ENCODE data around the gene ETDC. TPM values are rescaled to one million over a fixed set of nuclear protein-coding genes. Genes with fewer than 3 reads are reported as not detected.

ETDC gene
- total RNA-seq, 4 donors from 2014 or later, result not detected

DNA sequence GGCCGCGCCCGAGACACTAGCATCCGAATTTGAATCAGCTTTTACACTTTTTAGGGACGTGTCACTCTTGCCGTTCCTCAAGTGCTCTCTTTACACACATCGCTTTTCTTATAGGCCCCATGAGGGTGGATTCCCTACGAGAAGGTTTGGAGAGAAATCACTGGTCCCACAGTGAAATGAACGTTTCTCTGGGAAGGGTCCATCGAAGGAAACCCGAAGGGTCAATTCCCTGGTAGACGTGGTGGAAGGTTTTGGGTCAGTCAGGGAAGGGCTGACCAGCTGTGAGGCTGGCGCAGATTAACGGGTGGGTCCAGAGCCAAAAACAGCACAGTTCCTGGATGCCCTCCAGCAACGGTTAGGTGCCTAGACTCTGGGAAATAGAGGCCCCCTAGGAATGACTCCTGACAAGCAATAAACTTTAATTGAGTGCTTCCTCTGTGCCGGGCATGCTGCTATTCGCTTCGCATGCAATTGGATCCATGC is 35.9 kb downstream of the ETDC start:
- 5 to 31% methylated on average over 18 of the region's 18 CpGs for WGBS, 2 donors
- Histone ChIP-seq H3K36me3 (peaks cover 0 to 18% (median 0%) of the 10 kb centered on the region in 3 donors), H3K4me3 (peak overlapping the region; percentile 54 to 78 (median 61)), H3K9me3 (no peaks in the 10 kb centered on the region), H3K27ac (peak overlapping the region; percentile 81 to 97 (median 92)), H3K4me1 (peaks cover 0 to 35% (median 3%) of the 10 kb centered on the region in 4 donors), H3K27me3 (peaks cover 0 to 3% of the 10 kb centered on the region in 2 donors)
- DNase-seq (ENCODE audit: low spot score in 2 of 2), result peak; percentile 29 to 42
- TF ChIP-seq POLR2A (IDR thresholded peaks at IDR 0.05) (no peak), EP300 (IDR thresholded peaks at IDR 0.05) (no peak)
- TF ChIP-seq, protein P1, sequence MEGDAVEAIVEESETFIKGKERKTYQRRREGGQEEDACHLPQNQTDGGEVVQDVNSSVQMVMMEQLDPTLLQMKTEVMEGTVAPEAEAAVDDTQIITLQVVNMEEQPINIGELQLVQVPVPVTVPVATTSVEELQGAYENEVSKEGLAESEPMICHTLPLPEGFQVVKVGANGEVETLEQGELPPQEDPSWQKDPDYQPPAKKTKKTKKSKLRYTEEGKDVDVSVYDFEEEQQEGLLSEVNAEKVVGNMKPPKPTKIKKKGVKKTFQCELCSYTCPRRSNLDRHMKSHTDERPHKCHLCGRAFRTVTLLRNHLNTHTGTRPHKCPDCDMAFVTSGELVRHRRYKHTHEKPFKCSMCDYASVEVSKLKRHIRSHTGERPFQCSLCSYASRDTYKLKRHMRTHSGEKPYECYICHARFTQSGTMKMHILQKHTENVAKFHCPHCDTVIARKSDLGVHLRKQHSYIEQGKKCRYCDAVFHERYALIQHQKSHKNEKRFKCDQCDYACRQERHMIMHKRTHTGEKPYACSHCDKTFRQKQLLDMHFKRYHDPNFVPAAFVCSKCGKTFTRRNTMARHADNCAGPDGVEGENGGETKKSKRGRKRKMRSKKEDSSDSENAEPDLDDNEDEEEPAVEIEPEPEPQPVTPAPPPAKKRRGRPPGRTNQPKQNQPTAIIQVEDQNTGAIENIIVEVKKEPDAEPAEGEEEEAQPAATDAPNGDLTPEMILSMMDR (IDR thresholded peaks at IDR 0.05), result no peak

DNA sequence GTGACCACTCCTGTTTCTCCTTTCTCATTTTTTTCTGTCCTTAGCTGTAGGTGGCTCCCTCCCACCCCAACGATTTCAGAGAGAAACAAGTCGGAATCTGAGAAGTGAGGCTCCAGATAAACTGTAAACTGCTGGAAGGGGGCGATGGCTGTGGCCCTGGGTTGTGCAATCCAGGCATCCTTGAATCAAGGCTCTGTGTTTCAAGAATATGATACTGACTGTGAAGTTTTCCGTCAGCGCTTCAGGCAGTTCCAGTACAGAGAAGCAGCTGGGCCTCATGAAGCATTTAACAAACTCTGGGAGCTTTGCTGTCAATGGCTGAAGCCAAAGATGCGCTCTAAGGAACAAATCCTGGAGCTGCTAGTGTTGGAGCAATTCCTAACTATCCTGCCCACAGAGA is 37.7 kb downstream of the ETDC start:
- no peak for DNase-seq (ENCODE audit: low spot score in 2 of 2)
- TF ChIP-seq POLR2A (IDR thresholded peaks at IDR 0.05) (no peak), EP300 (IDR thresholded peaks at IDR 0.05) (no peak)
- TF ChIP-seq, protein P1 (IDR thresholded peaks at IDR 0.05), result no peak
- H3K4me3 ChIP-seq, result no peak overlapping the region
- peaks cover 0 to 17% (median under 1%) of the 10 kb centered on the region in 4 donors for H3K4me1 ChIP-seq
- H3K9me3 ChIP-seq, result no peaks in the 10 kb centered on the region
- peaks cover 0 to 28% (median 0%) of the 10 kb centered on the region in 3 donors for H3K36me3 ChIP-seq
- peak overlapping the region in 1 of 4 donors; percentile 22 for H3K27ac ChIP-seq
- peaks cover 0 to 3% of the 10 kb centered on the region in 2 donors for H3K27me3 ChIP-seq
- 63 to 76% methylated on average over 6 of the region's 6 CpGs for WGBS, 2 donors

DNA sequence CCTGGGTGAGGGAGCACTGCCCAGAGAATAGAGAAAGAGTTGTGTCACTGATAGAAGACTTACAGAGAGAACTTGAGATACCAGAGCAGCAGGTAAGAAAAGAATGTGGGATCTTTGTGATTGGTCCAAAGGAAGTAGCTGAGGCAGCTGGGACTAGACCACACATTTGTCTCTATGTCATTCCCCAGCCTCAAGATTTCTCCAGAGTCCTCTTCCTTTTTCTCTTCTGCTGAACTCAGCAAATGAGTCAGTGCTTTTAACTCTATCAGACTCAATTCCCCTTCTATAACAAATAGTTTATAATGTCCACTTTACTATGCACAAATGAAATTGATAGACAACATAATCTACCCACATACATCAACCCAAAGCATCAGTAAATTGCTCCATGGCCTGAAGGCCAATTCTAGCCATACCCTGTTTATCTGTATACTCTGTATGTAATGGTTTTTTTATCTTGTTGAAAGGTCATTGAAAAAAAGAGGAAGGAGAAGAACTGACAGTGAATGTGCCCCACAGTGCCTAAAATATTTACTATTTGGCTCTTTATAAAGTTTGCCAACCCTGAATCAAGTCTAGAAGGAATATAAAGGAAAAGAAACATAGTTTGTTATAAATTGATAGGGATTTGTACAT is 38.2 kb downstream of the ETDC start:
- Histone ChIP-seq H3K36me3 (peaks cover 0 to 28% (median 0%) of the 10 kb centered on the region in 3 donors), H3K27me3 (peaks cover 0 to 3% of the 10 kb centered on the region in 2 donors), H3K9me3 (no peaks in the 10 kb centered on the region), H3K4me3 (no peak overlapping the region), H3K27ac (peak overlapping the region in 1 of 4 donors; percentile 22), H3K4me1 (peaks cover 0 to 12% (median 0%) of the 10 kb centered on the region in 4 donors)
- TF ChIP-seq POLR2A (IDR thresholded peaks at IDR 0.05), result no peak
- TF ChIP-seq, protein P1 (IDR thresholded peaks at IDR 0.05), result no peak
- TF ChIP-seq EP300 (IDR thresholded peaks at IDR 0.05), result no peak
- no peak for DNase-seq (ENCODE audit: low spot score in 2 of 2)

DNA sequence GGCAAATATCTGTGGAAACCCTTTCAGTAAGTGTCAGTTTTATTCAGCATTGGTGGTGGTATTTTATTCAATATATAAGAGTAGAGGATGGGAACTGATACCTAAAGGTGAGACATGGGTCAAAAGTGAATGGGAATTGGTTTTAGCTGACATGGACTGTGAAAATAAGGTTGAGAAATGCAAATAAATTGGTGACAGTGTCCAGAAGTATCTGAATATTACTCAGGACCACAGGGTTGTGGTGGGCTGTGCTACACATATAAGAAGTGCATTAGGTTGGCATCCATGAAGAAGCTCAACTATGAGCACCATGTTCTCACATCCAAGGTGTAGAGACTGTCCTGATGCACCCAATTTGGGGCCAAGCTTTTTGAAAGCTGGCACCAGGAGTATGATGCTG is 45.0 kb downstream of the ETDC start:
- TF ChIP-seq EP300 (IDR thresholded peaks at IDR 0.05) (no peak), POLR2A (IDR thresholded peaks at IDR 0.05) (no peak)
- TF ChIP-seq, protein P1 (IDR thresholded peaks at IDR 0.05), result no peak
- Histone ChIP-seq H3K4me1 (no peaks in the 10 kb centered on the region), H3K4me3 (no peak overlapping the region), H3K9me3 (no peaks in the 10 kb centered on the region), H3K36me3 (peaks cover 0 to 31% (median 0%) of the 10 kb centered on the region in 3 donors), H3K27me3 (peaks cover 0 to 3% of the 10 kb centered on the region in 2 donors), H3K27ac (no peak overlapping the region)
- DNase-seq (ENCODE audit: low spot score in 2 of 2), result no peak

Other genes with a start within 250 kb of the ETDC start
- 1 to 10 TPM; 3.0 to 7.6 (median 6.1) TPM for gene SMIM10L2B, start 210.8 kb upstream of the ETDC start, total RNA-seq
- not detected for gene ETDB, start 189.0 kb upstream of the ETDC start, total RNA-seq
- not detected for gene CT55, start 138.1 kb upstream of the ETDC start, total RNA-seq
- not detected for gene ETDA, start 57.4 kb upstream of the ETDC start, total RNA-seq
- 10 to 100 TPM in 3 of 4 donors, 1 to 10 TPM in 1; 7.6 to 11.8 (median 10.9) TPM for gene ZNF75D, start 34.6 kb downstream of the ETDC start, total RNA-seq
- gene ZNF449, start 35.3 kb downstream of the ETDC start, total RNA-seq, result 10 to 100 TPM in 3 of 4 donors, 1 to 10 TPM in 1; 8.2 to 13.2 (median 11.8) TPM
- gene SMIM10L2A, start 112.5 kb downstream of the ETDC start, total RNA-seq, result 1 to 10 TPM in 3 of 4 donors, under 1 TPM in 1; 0.78 to 3.5 (median 1.5) TPM
- 10 to 100 TPM; 12.1 to 34.3 (median 13.9) TPM for gene INTS6L, start 211.2 kb downstream of the ETDC start, total RNA-seq